Measurements from ENCODE around the gene CPT1A. TPM values are rescaled to one million over a fixed set of nuclear protein-coding genes. Genes with fewer than 3 reads are reported as not detected.

CPT1A gene
- total RNA-seq, 1 donor from 2014 or later = 29.2 TPM

- DNase-seq (ENCODE audit: low read depth) = no peak
- Histone ChIP-seq H3K36me3 (ENCODE audit: control insufficient read depth, insufficient read depth, low read length) (no peaks in the 10 kb centered on the region), H3K27me3 (ENCODE audit: control insufficient read depth, insufficient read depth, low read length) (peaks cover 2% of the 10 kb centered on the region), H3K4me3 (ENCODE audit: low read depth, low read length) (no peak overlapping the region)
- TF ChIP-seq CTCF (IDR thresholded peaks at IDR 0.05; ENCODE audit: insufficient read depth, low read length, severe bottlenecking) = no peak
- no peak for FAIRE-seq
Observed at GRCh38 chr11:68867066-68867465, 25.4 kb upstream of the CPT1A start.

GRCh38 chr11:68865241-68865640 lies 23.5 kb upstream of the CPT1A start:
- no peak for FAIRE-seq
- no peak for DNase-seq (ENCODE audit: low read depth)
- TF ChIP-seq CTCF (IDR thresholded peaks at IDR 0.05; ENCODE audit: insufficient read depth, low read length, severe bottlenecking) = no peak
- Histone ChIP-seq H3K36me3 (ENCODE audit: control insufficient read depth, insufficient read depth, low read length) (no peaks in the 10 kb centered on the region), H3K4me3 (ENCODE audit: low read depth, low read length) (no peak overlapping the region), H3K27me3 (ENCODE audit: control insufficient read depth, insufficient read depth, low read length) (peaks cover 2% of the 10 kb centered on the region)

- no peak for FAIRE-seq
- no peak for DNase-seq (ENCODE audit: low read depth)
- no peaks in the 10 kb centered on the region for H3K36me3 ChIP-seq (ENCODE audit: control insufficient read depth, insufficient read depth, low read length)
Observed at GRCh38 chr11:68863553-68864265, 22.0 kb upstream of the CPT1A start.

GRCh38 chr11:68862421-68862820 lies 20.7 kb upstream of the CPT1A start:
- FAIRE-seq (no peak), DNase-seq (ENCODE audit: low read depth) (no peak)
- no peak for TF ChIP-seq CTCF (IDR thresholded peaks at IDR 0.05; ENCODE audit: insufficient read depth, low read length, severe bottlenecking)
- Histone ChIP-seq H3K27me3 (ENCODE audit: control insufficient read depth, insufficient read depth, low read length) (no peaks in the 10 kb centered on the region), H3K4me3 (ENCODE audit: low read depth, low read length) (no peak overlapping the region), H3K36me3 (ENCODE audit: control insufficient read depth, insufficient read depth, low read length) (no peaks in the 10 kb centered on the region)

More at GRCh38 chr11:68863553-68864265, 22.0 kb upstream of the CPT1A start:
- no peak for TF ChIP-seq CTCF (IDR thresholded peaks at IDR 0.05; ENCODE audit: insufficient read depth, low read length, severe bottlenecking)
- Histone ChIP-seq H3K27me3 (ENCODE audit: control insufficient read depth, insufficient read depth, low read length) (no peaks in the 10 kb centered on the region), H3K4me3 (ENCODE audit: low read depth, low read length) (no peak overlapping the region)

- FAIRE-seq (no peak), DNase-seq (ENCODE audit: low read depth) (no peak)
- TF ChIP-seq CTCF (IDR thresholded peaks at IDR 0.05; ENCODE audit: insufficient read depth, low read length, severe bottlenecking) = no peak
- no peak overlapping the region for H3K4me3 ChIP-seq (ENCODE audit: low read depth, low read length)
- H3K36me3 ChIP-seq (ENCODE audit: control insufficient read depth, insufficient read depth, low read length) = no peaks in the 10 kb centered on the region
- peaks cover 6% of the 10 kb centered on the region for H3K27me3 ChIP-seq (ENCODE audit: control insufficient read depth, insufficient read depth, low read length)
Observed at GRCh38 chr11:68859123-68859522, 17.4 kb upstream of the CPT1A start.

Measured in bronchial epithelial cell (primary cell).